Parathyroid adenoma (tissue), 2 donors: ENCODE data around the gene ACAN.

Source experiments
- H2AFZ ChIP-seq: fragments of 300-600 bp; sonication (generic); one replicate; pipeline ENCODE4 v1.7.0; 2017; ENCODE audit warnings: antibody characterized with exemption, mild to moderate bottlenecking
- H3K27ac ChIP-seq: fragments of 300-600 bp; sonication (generic); one replicate; pipeline ENCODE4 v1.7.0; 2017
- H3K27me3 ChIP-seq: fragments of 300-600 bp; sonication (generic); one replicate; pipeline ENCODE4 v1.7.0; 2017; ENCODE audit warnings: low read length; ENCODE audit not compliant: control insufficient read depth, insufficient read depth
- H3K36me3 ChIP-seq: fragments of 300-600 bp; sonication (generic); one replicate; pipeline ENCODE4 v1.7.0; 2017; ENCODE audit warnings: low read length; ENCODE audit not compliant: control insufficient read depth, insufficient read depth
- H3K4me1 ChIP-seq: fragments of 300-600 bp; sonication (generic); one replicate; pipeline ENCODE4 v1.7.0; 2017; ENCODE audit warnings: control low read depth
- H3K4me2 ChIP-seq: fragments of 300-600 bp; sonication (generic); one replicate; pipeline ENCODE4 v1.7.0; 2017; ENCODE audit warnings: low read length
- H3K4me3 ChIP-seq: fragments of 300-600 bp; sonication (generic); one replicate; pipeline ENCODE4 v1.7.0; 2017; ENCODE audit warnings: low read depth, low read length
- H3K79me2 ChIP-seq: fragments of 300-600 bp; sonication (generic); one replicate; pipeline ENCODE4 v1.7.0; 2017; ENCODE audit warnings: control low read depth
- H3K9ac ChIP-seq: fragments of 300-600 bp; sonication (generic); one replicate; pipeline ENCODE4 v1.7.0; 2017; ENCODE audit warnings: mild to moderate bottlenecking
- H3K9me3 ChIP-seq: fragments of 300-600 bp; sonication (generic); one replicate; pipeline ENCODE4 v1.7.0; 2017; ENCODE audit warnings: low read length; ENCODE audit not compliant: control insufficient read depth
- CTCF ChIP-seq: fragments of 300-600 bp; sonication (generic); IDR thresholded peaks from one replicate; pipeline ENCODE4 v1.7.0; 2017; ENCODE audit warnings: antibody characterized with exemption, mild to moderate bottlenecking
- donor health status: primary hyperparathyroidism.

The ACAN gene

GRCh38 chr15:88874275-88874674, 71.0 kb downstream of the ACAN start:
- no peak overlapping the region for H3K9ac ChIP-seq
- no peak overlapping the region for H3K4me2 ChIP-seq
- H3K4me1 ChIP-seq: no peaks in the 10 kb centered on the region
- no peaks in the 10 kb centered on the region for H3K9me3 ChIP-seq
- no peaks in the 10 kb centered on the region for H3K36me3 ChIP-seq
- no peaks in the 10 kb centered on the region for H3K79me2 ChIP-seq
- H2AFZ ChIP-seq: no peak overlapping the region
- H3K27ac ChIP-seq: no peak overlapping the region
- no peak for TF ChIP-seq CTCF
- no peak overlapping the region for H3K4me3 ChIP-seq
- H3K27me3 ChIP-seq: no peaks in the 10 kb centered on the region

GRCh38 chr15:88874684-88875083, 71.4 kb downstream of the ACAN start:
- no peak overlapping the region for H3K27ac ChIP-seq
- no peak for TF ChIP-seq CTCF

GRCh38 chr15:88876573-88876972, 73.3 kb downstream of the ACAN start:
- TF ChIP-seq CTCF: no peak
- no peak overlapping the region for H3K9ac ChIP-seq

More at GRCh38 chr15:88874684-88875083, 71.4 kb downstream of the ACAN start:
- Histone ChIP-seq H3K4me3 (no peak overlapping the region), H3K9ac (no peak overlapping the region), H3K27me3 (no peaks in the 10 kb centered on the region), H3K79me2 (no peaks in the 10 kb centered on the region), H2AFZ (no peak overlapping the region), H3K4me2 (no peak overlapping the region), H3K36me3 (no peaks in the 10 kb centered on the region), H3K4me1 (no peaks in the 10 kb centered on the region), H3K9me3 (no peaks in the 10 kb centered on the region)

GRCh38 chr15:88877415-88877814, 74.2 kb downstream of the ACAN start:
- Histone ChIP-seq H3K9ac (no peak overlapping the region), H3K27me3 (no peaks in the 10 kb centered on the region), H3K36me3 (no peaks in the 10 kb centered on the region), H3K4me1 (no peaks in the 10 kb centered on the region), H3K9me3 (no peaks in the 10 kb centered on the region), H3K4me3 (no peak overlapping the region), H3K27ac (no peak overlapping the region), H3K4me2 (no peak overlapping the region), H2AFZ (no peak overlapping the region), H3K79me2 (no peaks in the 10 kb centered on the region)
- no peak for TF ChIP-seq CTCF

More at GRCh38 chr15:88876573-88876972, 73.3 kb downstream of the ACAN start:
- H3K4me3 ChIP-seq: no peak overlapping the region
- H3K27ac ChIP-seq: no peak overlapping the region
- H3K9me3 ChIP-seq: no peaks in the 10 kb centered on the region
- no peaks in the 10 kb centered on the region for H3K27me3 ChIP-seq
- no peaks in the 10 kb centered on the region for H3K79me2 ChIP-seq
- H2AFZ ChIP-seq: no peak overlapping the region
- no peaks in the 10 kb centered on the region for H3K36me3 ChIP-seq
- H3K4me2 ChIP-seq: no peak overlapping the region
- H3K4me1 ChIP-seq: no peaks in the 10 kb centered on the region

- Histone ChIP-seq H3K9ac (no peak overlapping the region), H3K27ac (no peak overlapping the region), H3K79me2 (no peaks in the 10 kb centered on the region), H3K36me3 (no peaks in the 10 kb centered on the region), H3K27me3 (no peaks in the 10 kb centered on the region), H3K4me1 (no peaks in the 10 kb centered on the region), H3K9me3 (no peaks in the 10 kb centered on the region), H3K4me3 (no peak overlapping the region), H3K4me2 (no peak overlapping the region), H2AFZ (no peak overlapping the region)
- no peak for TF ChIP-seq CTCF
Measured at GRCh38 chr15:88877906-88878305, 74.7 kb downstream of the ACAN start.
